Ovary (tissue), 3 donors: Measurements from ENCODE around the gene SLC15A1.

Experiments used
- EP300 ChIP-seq: sonication (generic); formaldehyde crosslinking; IDR thresholded peaks from one replicate; pipeline ENCODE4 v1.6.1; 2017; ENCODE audit warnings: antibody characterized with exemption
- POLR2A ChIP-seq: fragments of 450-650 bp; IDR thresholded peaks from one replicate; pipeline ENCODE4 v1.6.1; 2017; ENCODE audit warnings: antibody characterized with exemption, mild to moderate bottlenecking, moderate library complexity
- TF ChIP-seq, protein P1 (sequence below), 3 donors: fragments of 450-650 bp in 2 of 3; fragments of 200-600 bp in 1 of 3; IDR thresholded peaks; one replicate each; pipeline versions ENCODE4 v1.5.1 to v1.8.0; 2016 to 2022; ENCODE audit warnings: antibody characterized with exemption in 3 of 3, mild to moderate bottlenecking in 1 of 3
- donor health status: DM: no; HTN: no; CAD: no.

DNA sequence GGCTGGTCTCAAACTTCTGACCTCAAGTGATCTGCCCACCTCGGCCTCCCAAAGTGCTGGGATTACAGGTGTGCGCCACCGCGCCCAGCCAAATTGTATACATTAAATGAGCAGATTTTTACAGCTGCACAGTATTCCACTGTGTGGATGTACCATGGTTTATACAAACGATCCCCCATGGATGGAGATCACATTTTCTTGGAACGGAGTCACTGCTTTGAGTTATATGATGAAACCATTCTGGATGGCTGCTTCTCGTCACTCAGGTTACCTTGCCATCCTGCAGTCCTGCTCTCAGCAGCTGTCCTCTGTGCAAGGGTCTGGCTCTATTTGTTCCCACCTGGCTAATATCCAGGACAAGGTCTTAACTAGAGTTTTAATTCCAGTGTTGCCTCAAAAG lies 39.1 kb upstream of the SLC15A1 start:
- TF ChIP-seq, protein P1, sequence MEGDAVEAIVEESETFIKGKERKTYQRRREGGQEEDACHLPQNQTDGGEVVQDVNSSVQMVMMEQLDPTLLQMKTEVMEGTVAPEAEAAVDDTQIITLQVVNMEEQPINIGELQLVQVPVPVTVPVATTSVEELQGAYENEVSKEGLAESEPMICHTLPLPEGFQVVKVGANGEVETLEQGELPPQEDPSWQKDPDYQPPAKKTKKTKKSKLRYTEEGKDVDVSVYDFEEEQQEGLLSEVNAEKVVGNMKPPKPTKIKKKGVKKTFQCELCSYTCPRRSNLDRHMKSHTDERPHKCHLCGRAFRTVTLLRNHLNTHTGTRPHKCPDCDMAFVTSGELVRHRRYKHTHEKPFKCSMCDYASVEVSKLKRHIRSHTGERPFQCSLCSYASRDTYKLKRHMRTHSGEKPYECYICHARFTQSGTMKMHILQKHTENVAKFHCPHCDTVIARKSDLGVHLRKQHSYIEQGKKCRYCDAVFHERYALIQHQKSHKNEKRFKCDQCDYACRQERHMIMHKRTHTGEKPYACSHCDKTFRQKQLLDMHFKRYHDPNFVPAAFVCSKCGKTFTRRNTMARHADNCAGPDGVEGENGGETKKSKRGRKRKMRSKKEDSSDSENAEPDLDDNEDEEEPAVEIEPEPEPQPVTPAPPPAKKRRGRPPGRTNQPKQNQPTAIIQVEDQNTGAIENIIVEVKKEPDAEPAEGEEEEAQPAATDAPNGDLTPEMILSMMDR (IDR thresholded peaks at IDR 0.05): no peak
- TF ChIP-seq POLR2A (no peak), EP300 (no peak)
